ENCODE data around the gene KCNC4. TPM values are rescaled to one million over a fixed set of nuclear protein-coding genes. Genes with fewer than 3 reads are reported as not detected.

Gene KCNC4
- total RNA-seq, 1 experiment from 2014 or later: 8.9 TPM

DNA sequence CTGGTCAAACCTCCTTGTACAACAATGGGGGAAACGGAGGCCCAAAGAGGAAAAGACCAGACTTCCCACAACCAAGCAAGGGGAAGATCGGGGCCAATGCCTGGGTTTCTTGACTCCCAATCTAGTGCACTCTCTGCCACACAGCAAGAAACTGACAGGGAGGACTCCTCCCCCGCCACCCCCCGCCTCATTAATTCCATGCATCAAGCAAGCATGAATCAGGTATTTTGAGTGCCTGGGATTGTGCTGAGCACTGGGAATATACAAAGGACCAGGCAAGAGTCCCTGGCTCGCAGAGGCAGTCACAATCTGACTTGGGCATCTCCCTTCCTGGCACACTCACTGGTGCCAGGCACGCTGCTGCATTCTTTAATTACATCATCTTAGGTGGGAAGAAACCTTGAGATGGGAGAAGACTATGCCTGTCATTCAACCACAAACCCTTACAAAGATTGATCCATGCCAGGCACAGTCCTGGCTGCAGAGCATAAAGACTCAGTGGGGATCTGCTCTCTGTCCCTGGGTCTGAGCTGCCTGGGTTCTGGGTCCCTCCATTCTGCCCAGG, 4.4 kb upstream of the KCNC4 start:
- Histone ChIP-seq H3K9ac (ENCODE audit: extremely low read depth, insufficient read length, low read length) (no peak overlapping the region), H3K4me1 (ENCODE audit: insufficient read depth, low read length) (no peaks in the 10 kb centered on the region), H2AFZ (ENCODE audit: low read length) (no peak overlapping the region), H2BK12ac (ENCODE audit: insufficient read length, low read depth, low read length) (no peak overlapping the region), H4K5ac (ENCODE audit: insufficient read length, low read depth, low read length) (no peak overlapping the region), H4K20me1 (ENCODE audit: control insufficient read depth, insufficient read depth, insufficient read length) (no peaks in the 10 kb centered on the region), H3K23me2 (ENCODE audit: insufficient read length, low read depth, low read length, poor library complexity, severe bottlenecking) (peaks cover 5% of the 10 kb centered on the region), H2BK20ac (ENCODE audit: low read depth, low read length, poor library complexity, severe bottlenecking) (no peak overlapping the region), H3K27ac (ENCODE audit: insufficient read length, low read depth, low read length) (no peak overlapping the region), H4K91ac (ENCODE audit: insufficient read length, low read depth, low read length) (no peak overlapping the region), H4K8ac (replicated peaks; ENCODE audit: insufficient read length, low read depth, low read length) (no peak overlapping the region), H3K18ac (ENCODE audit: insufficient read length, low read depth, low read length) (no peak overlapping the region), H3T11ph (ENCODE audit: low read length) (no peak overlapping the region), H3K79me2 (ENCODE audit: insufficient read depth, low read length) (no peaks in the 10 kb centered on the region), H2BK15ac (ENCODE audit: low read depth, low read length) (no peak overlapping the region), H3K4me2 (ENCODE audit: insufficient read depth, insufficient read length, low read length) (no peak overlapping the region), H3K56ac (ENCODE audit: insufficient read length, low read depth, low read length) (no peak overlapping the region), H2BK120ac (ENCODE audit: low read depth, low read length, poor library complexity, severe bottlenecking) (no peak overlapping the region), H3K9me3 (ENCODE audit: control insufficient read depth, low read depth, low read length) (no peaks in the 10 kb centered on the region), H3K14ac (ENCODE audit: insufficient read depth, low read length) (no peak overlapping the region), H3K79me1 (ENCODE audit: insufficient read depth, low read depth, low read length, poor library complexity, severe bottlenecking) (no peaks in the 10 kb centered on the region), H2AK5ac (ENCODE audit: insufficient read length, low read length) (no peak overlapping the region), H3K4ac (ENCODE audit: low read depth, low read length) (no peak overlapping the region), H2BK5ac (ENCODE audit: insufficient read length, low read length) (no peak overlapping the region), H3K27me3 (ENCODE audit: insufficient read depth, low read length) (no peaks in the 10 kb centered on the region), H3K23ac (ENCODE audit: insufficient read length, low read depth, low read length) (no peak overlapping the region)
- H3K36me3 Mint-ChIP-seq (ENCODE audit: insufficient read depth in 1 of 3, low read depth in 3 of 3): no peaks in the 10 kb centered on the region
- no CpG with 5 or more reads among the region's 6 CpGs for WGBS (ENCODE audit: extremely low coverage, insufficient read length, low lambda C conversion rate)
- H3K27ac Mint-ChIP-seq: peak overlapping the region in 1 of 3 experiments; percentile 55; a peak in 1 of 7 replicates
- H3K9me3 Mint-ChIP-seq: no peaks in the 10 kb centered on the region; a peak in 1 of 5 replicates
- DNase-seq: no peak
- TF ChIP-seq, protein P1, sequence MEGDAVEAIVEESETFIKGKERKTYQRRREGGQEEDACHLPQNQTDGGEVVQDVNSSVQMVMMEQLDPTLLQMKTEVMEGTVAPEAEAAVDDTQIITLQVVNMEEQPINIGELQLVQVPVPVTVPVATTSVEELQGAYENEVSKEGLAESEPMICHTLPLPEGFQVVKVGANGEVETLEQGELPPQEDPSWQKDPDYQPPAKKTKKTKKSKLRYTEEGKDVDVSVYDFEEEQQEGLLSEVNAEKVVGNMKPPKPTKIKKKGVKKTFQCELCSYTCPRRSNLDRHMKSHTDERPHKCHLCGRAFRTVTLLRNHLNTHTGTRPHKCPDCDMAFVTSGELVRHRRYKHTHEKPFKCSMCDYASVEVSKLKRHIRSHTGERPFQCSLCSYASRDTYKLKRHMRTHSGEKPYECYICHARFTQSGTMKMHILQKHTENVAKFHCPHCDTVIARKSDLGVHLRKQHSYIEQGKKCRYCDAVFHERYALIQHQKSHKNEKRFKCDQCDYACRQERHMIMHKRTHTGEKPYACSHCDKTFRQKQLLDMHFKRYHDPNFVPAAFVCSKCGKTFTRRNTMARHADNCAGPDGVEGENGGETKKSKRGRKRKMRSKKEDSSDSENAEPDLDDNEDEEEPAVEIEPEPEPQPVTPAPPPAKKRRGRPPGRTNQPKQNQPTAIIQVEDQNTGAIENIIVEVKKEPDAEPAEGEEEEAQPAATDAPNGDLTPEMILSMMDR (conservative IDR thresholded peaks at IDR 0.05): no peak
- peaks cover 21 to 26% of the 10 kb centered on the region in 2 experiments for H3K4me1 Mint-ChIP-seq
- H3K27me3 Mint-ChIP-seq (ENCODE audit: low read depth): peaks cover 20% of the 10 kb centered on the region
- H3K4me3 Mint-ChIP-seq: no peak overlapping the region

Data from H9 (cell line).